ENCODE results near the gene MYH6.

The MYH6 gene

GRCh38 chr14:23446291-23446851 is 38.3 kb upstream of the MYH6 start:
- no peak for TF ChIP-seq CTCF (IDR thresholded peaks at IDR 0.05)

GRCh38 chr14:23445773-23446172 is 37.7 kb upstream of the MYH6 start:
- TF ChIP-seq CTCF (IDR thresholded peaks at IDR 0.05): no peak

- no peak for TF ChIP-seq CTCF (IDR thresholded peaks at IDR 0.05)
These were observed 36.2 kb upstream of the MYH6 start for GRCh38 chr14:23444314-23444713.

- no peak for TF ChIP-seq CTCF (IDR thresholded peaks at IDR 0.05)
These were observed 35.8 kb upstream of the MYH6 start for GRCh38 chr14:23443881-23444280.

GRCh38 chr14:23443411-23443812 is 35.3 kb upstream of the MYH6 start:
- no peak for TF ChIP-seq CTCF (IDR thresholded peaks at IDR 0.05)

GRCh38 chr14:23442721-23443356 is 34.8 kb upstream of the MYH6 start:
- no peak for TF ChIP-seq CTCF (IDR thresholded peaks at IDR 0.05)

- TF ChIP-seq CTCF (IDR thresholded peaks at IDR 0.05): no peak
These were observed 33.0 kb upstream of the MYH6 start for GRCh38 chr14:23441076-23441475.

Data from LNCAP (cell line).